CD14-positive monocyte (primary cell): ENCODE data around the gene ZNF143. TPM values are rescaled to one million over a fixed set of nuclear protein-coding genes. Genes with fewer than 3 reads are reported as not detected.

Experiments used
- DNase-seq, 3 donors: peaks; one replicate each; pipeline ENCODE4 v3.0.0-alpha.2; 2011 to 2022
- H2AFZ ChIP-seq: 2 replicates; pipeline ENCODE4 v1.6.0; 2012; ENCODE audit warnings: mild to moderate bottlenecking, low read depth, low read length, inconsistent platforms; ENCODE audit not compliant: insufficient read depth, poor library complexity, severe bottlenecking
- H3K27ac ChIP-seq, 2 donors: 1 replicate in 1 of 2; 2 replicates in 1 of 2; pipeline ENCODE4 v1.5.1; 2012 to 2013; ENCODE audit warnings: low read length in 2 of 2, control low read depth in 1 of 2, inconsistent platforms in 1 of 2, low read depth in 1 of 2, mild to moderate bottlenecking in 1 of 2
- H3K27me3 ChIP-seq, 2 donors: one replicate each; pipeline versions ENCODE4 v1.6.0 to v1.6.1; 2011 to 2013; ENCODE audit warnings: low read length in 2 of 2; ENCODE audit not compliant: control insufficient read depth in 2 of 2, insufficient read depth in 2 of 2
- H3K36me3 ChIP-seq, 2 donors: replicated peaks in 1 of 2; 1 replicate in 1 of 2; 2 replicates in 1 of 2; pipeline versions ENCODE4 v1.5.1 to v1.6.1; 2012 to 2013; ENCODE audit warnings: low read length in 2 of 2, control low read depth in 1 of 2, inconsistent platforms in 1 of 2, mild to moderate bottlenecking in 1 of 2; ENCODE audit not compliant: insufficient read depth in 2 of 2, control insufficient read depth in 1 of 2
- H3K4me1 ChIP-seq, 2 donors: 1 replicate in 1 of 2; 2 replicates in 1 of 2; pipeline versions ENCODE4 v1.5.1 to v1.6.1; 2012 to 2013; ENCODE audit warnings: low read length in 2 of 2, control low read depth in 1 of 2, inconsistent platforms in 1 of 2, mild to moderate bottlenecking in 1 of 2, moderate library complexity in 1 of 2; ENCODE audit not compliant: insufficient read depth in 2 of 2, control insufficient read depth in 1 of 2
- H3K4me2 ChIP-seq: replicated peaks from 2 replicates; pipeline ENCODE3; 2012; ENCODE audit warnings: low read length, moderate library complexity, mild to moderate bottlenecking; ENCODE audit not compliant: poor library complexity, severe bottlenecking; ENCODE audit errors: extremely low read depth
- H3K4me3 ChIP-seq, 3 experiments: fragments of 200-600 bp in 1 of 3; sonication (generic) in 1 of 3; replicated peaks in 1 of 3; 1 replicate in 2 of 3; 2 replicates in 1 of 3; pipeline ENCODE4 v1.5.1; 2011 to 2013; ENCODE audit warnings: low read length in 3 of 3, mild to moderate bottlenecking in 3 of 3, control low read depth in 2 of 3, low read depth in 2 of 3, inconsistent platforms in 1 of 3, moderate library complexity in 1 of 3
- H3K79me2 ChIP-seq: 2 replicates; pipeline ENCODE4 v1.6.0; 2012; ENCODE audit warnings: mild to moderate bottlenecking, control low read depth, inconsistent platforms, low read length, moderate library complexity; ENCODE audit not compliant: insufficient read depth
- H3K9ac ChIP-seq: 2 replicates; pipeline ENCODE4 v1.6.0; 2017; ENCODE audit warnings: low read length, mild to moderate bottlenecking; ENCODE audit not compliant: insufficient read depth, poor library complexity, severe bottlenecking
- H3K9me3 ChIP-seq, 2 donors: replicated peaks in 1 of 2; 1 replicate in 1 of 2; 2 replicates in 1 of 2; pipeline versions ENCODE4 v1.5.1 to v1.6.1; 2012 to 2013; ENCODE audit warnings: low read length in 2 of 2, control low read depth in 1 of 2; ENCODE audit not compliant: control insufficient read depth in 1 of 2, insufficient read depth in 1 of 2
- H4K20me1 ChIP-seq: 2 replicates; pipeline ENCODE4 v1.6.0; 2012; ENCODE audit warnings: mild to moderate bottlenecking, low read length, control low read depth, moderate library complexity; ENCODE audit not compliant: insufficient read depth
- H3K27ac Mint-ChIP-seq, 7 donors: one replicate each; pipeline ENCODE4 v1.8.0; 2020; ENCODE audit warnings: mild to moderate bottlenecking in 7 of 7, mixed read lengths in 7 of 7, moderate library complexity in 6 of 7, inconsistent platforms in 2 of 7
- H3K27me3 Mint-ChIP-seq, 3 donors: one replicate each; pipeline ENCODE4 v1.8.0; 2021 to 2022; ENCODE audit warnings: low read depth in 3 of 3, mild to moderate bottlenecking in 3 of 3, mixed read lengths in 3 of 3, moderate library complexity in 3 of 3, inconsistent platforms in 1 of 3
- H3K36me3 Mint-ChIP-seq, 2 donors: one replicate each; pipeline ENCODE4 v1.8.0; 2020; ENCODE audit warnings: mixed read lengths in 2 of 2, inconsistent platforms in 1 of 2, mild to moderate bottlenecking in 1 of 2
- H3K4me1 Mint-ChIP-seq: one replicate; pipeline ENCODE4 v1.8.0; 2020; ENCODE audit warnings: mild to moderate bottlenecking, mixed read lengths
- H3K4me3 Mint-ChIP-seq, 2 donors: one replicate each; pipeline ENCODE4 v1.8.0; 2020; ENCODE audit warnings: mild to moderate bottlenecking in 2 of 2, mixed read lengths in 2 of 2, moderate library complexity in 1 of 2
- H3K9me3 Mint-ChIP-seq, 7 donors: one replicate each; pipeline ENCODE4 v1.8.0; 2020 to 2022; ENCODE audit warnings: mixed read lengths in 7 of 7, mild to moderate bottlenecking in 6 of 7, moderate library complexity in 6 of 7, inconsistent platforms in 2 of 7
- WGBS: methylation state at CpG from one replicate; pipeline ENCODE4 v1.1.5; 2013; ENCODE audit warnings: missing lambda C conversion rate; ENCODE audit not compliant: insufficient coverage; 5-methylcytosine and 5-hydroxymethylcytosine counted together
- intact Hi-C, 2 donors: fragments of 100-400 bp; cut with micrococcal nuclease; formaldehyde crosslinking; loops; one replicate each; pipeline versions ENCODE4 v1.15.0 to v1.15.1; 2023
- polyA plus RNA-seq, 3 donors: library from polyadenylated mRNA; depleted of rRNA in 1 of 3; unstranded in 2 of 3; stranded (reverse) in 1 of 3; fragments of 300-500 nt in 2 of 3; fragments of >200 nt in 1 of 3; fragmentation: Illumina TruSeq in 2 of 3; gene quantifications; 1 replicate in 2 of 3; 2 replicates in 1 of 3; pipeline ENCODE4 v1.2.3, GENCODE V29; 2012 to 2021
- small RNA-seq: library from RNA; depleted of rRNA; stranded (forward); fragments of <200 nt; gene quantifications from one replicate; pipeline ENCODE3, GENCODE V24; 2012; ENCODE audit warnings: low read depth; ENCODE audit not compliant: insufficient read length
- TF ChIP-seq, protein P1 (sequence below): fragments of 200-600 bp; IDR thresholded peaks from one replicate; pipeline ENCODE4 v1.8.0; 2022; ENCODE audit warnings: antibody characterized with exemption, mild to moderate bottlenecking

ZNF143 gene
- polyA plus RNA-seq, 3 donors, result 26.8 to 30.5 (median 30.1) TPM

DNA sequence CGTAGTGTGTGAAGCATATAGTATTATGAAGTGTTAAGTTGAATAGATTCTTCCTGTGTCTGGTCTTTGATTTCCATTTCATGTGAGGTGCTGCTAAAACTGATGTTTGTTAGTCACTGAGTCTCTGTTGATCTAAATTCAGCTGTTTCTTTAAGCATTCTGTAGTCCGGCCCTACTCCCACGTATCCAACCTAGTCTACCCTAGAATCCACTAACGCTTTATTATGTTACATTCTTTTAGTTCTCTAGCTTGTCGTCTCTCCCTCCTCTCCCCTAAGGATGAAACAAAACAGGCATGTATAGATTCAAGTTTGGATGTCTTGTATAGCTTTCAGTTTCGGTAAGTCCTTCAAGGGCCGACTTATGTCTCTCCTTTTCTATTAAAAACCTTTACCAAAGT is 116.7 kb downstream of the ZNF143 start:
- H3K27ac Mint-ChIP-seq, result peak overlapping the region in 1 of 7 donors; percentile 51
- Histone ChIP-seq H3K36me3 (peaks cover 0 to 20% of the 10 kb centered on the region in 2 donors), H3K4me3 (no peak overlapping the region), H3K9me3 (no peaks in the 10 kb centered on the region), H4K20me1 (no peaks in the 10 kb centered on the region), H3K27ac (peak overlapping the region in 1 of 2 donors; percentile 55), H3K4me2 (no peak overlapping the region), H3K9ac (no peak overlapping the region), H3K79me2 (peaks cover 83% of the 10 kb centered on the region), H2AFZ (peak overlapping the region; percentile 62), H3K27me3 (no peaks in the 10 kb centered on the region), H3K4me1 (peaks cover 5 to 21% of the 10 kb centered on the region in 2 donors)
- peaks cover 29% of the 10 kb centered on the region for H3K4me1 Mint-ChIP-seq
- no peak overlapping the region for H3K4me3 Mint-ChIP-seq
- intact Hi-C loops, result loop anchor here in 1 of 2 donors (10.0 kb wide), 2 partner anchors 87 to 177 kb away; partner anchors contain the start of gene SWAP70
- TF ChIP-seq, protein P1, sequence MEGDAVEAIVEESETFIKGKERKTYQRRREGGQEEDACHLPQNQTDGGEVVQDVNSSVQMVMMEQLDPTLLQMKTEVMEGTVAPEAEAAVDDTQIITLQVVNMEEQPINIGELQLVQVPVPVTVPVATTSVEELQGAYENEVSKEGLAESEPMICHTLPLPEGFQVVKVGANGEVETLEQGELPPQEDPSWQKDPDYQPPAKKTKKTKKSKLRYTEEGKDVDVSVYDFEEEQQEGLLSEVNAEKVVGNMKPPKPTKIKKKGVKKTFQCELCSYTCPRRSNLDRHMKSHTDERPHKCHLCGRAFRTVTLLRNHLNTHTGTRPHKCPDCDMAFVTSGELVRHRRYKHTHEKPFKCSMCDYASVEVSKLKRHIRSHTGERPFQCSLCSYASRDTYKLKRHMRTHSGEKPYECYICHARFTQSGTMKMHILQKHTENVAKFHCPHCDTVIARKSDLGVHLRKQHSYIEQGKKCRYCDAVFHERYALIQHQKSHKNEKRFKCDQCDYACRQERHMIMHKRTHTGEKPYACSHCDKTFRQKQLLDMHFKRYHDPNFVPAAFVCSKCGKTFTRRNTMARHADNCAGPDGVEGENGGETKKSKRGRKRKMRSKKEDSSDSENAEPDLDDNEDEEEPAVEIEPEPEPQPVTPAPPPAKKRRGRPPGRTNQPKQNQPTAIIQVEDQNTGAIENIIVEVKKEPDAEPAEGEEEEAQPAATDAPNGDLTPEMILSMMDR, result no peak
- DNase-seq, result no peak
- no peaks in the 10 kb centered on the region for H3K27me3 Mint-ChIP-seq
- H3K36me3 Mint-ChIP-seq, result peaks cover 13 to 16% of the 10 kb centered on the region in 2 donors
- no CpG with 5 or more reads among the region's 7 CpGs for WGBS
- no peaks in the 10 kb centered on the region for H3K9me3 Mint-ChIP-seq

Small RNAs within 50 kb of the gene (small RNA-seq; reads per million reads assigned to genes)
- gene RF01210, result not detected
- 428 reads per million, percentile 98 among the genes with 10 or more reads in this experiment for gene SNORA23

Other genes starting within 250 kb of the ZNF143 start
- gene DENND5A, start 195.7 kb upstream of the ZNF143 start, polyA plus RNA-seq, result 100 to 1,000 TPM in 1 of 3 donors, 10 to 100 TPM in 2; 24.4 to 291 (median 37.5) TPM
- gene TMEM41B, start 146.4 kb upstream of the ZNF143 start, polyA plus RNA-seq, result 10 to 100 TPM in 1 of 3 donors, 1 to 10 TPM in 2; 5.5 to 11.3 (median 5.9) TPM
- gene IPO7, start 76.4 kb upstream of the ZNF143 start, polyA plus RNA-seq, result 10 to 100 TPM in 1 of 3 donors, 1 to 10 TPM in 2; 7.0 to 12.9 (median 8.1) TPM
- under 1 TPM; 0.05 to 0.41 (median 0.22) TPM for gene WEE1, start 112.7 kb downstream of the ZNF143 start, polyA plus RNA-seq
- 10 to 100 TPM; 10.9 to 26.4 (median 13.8) TPM for gene SWAP70, start 203.1 kb downstream of the ZNF143 start, polyA plus RNA-seq